GM18517 (cell line): ENCODE results near the gene STARD13.

ENCODE experiments used
- ATAC-seq: cut with Tn5 transposase; IDR thresholded peaks from one replicate; pipeline ENCODE4 v1.9.1; 2021; ENCODE audit warnings: mild to moderate bottlenecking, moderate library complexity; ENCODE audit not compliant: unreplicated experiment

Gene STARD13

GRCh38 chr13:33308863-33309262 is 23.3 kb upstream of the STARD13 start:
- no peak for ATAC-seq

GRCh38 chr13:33307843-33308242 is 22.3 kb upstream of the STARD13 start:
- no peak for ATAC-seq

- ATAC-seq, result no peak
Measured at GRCh38 chr13:33303855-33304597, 18.5 kb upstream of the STARD13 start.

GRCh38 chr13:33299626-33300025 is 14.1 kb upstream of the STARD13 start:
- ATAC-seq, result no peak

- ATAC-seq, result no peak
Measured at GRCh38 chr13:33296793-33297425, 11.4 kb upstream of the STARD13 start.

- no peak for ATAC-seq
Measured at GRCh38 chr13:33292712-33293111, 7.2 kb upstream of the STARD13 start.

GRCh38 chr13:33290421-33290965 is 4.9 kb upstream of the STARD13 start:
- no peak for ATAC-seq

- no peak for ATAC-seq
Measured at GRCh38 chr13:33289966-33290365, 4.4 kb upstream of the STARD13 start.

- no peak for ATAC-seq
Measured at GRCh38 chr13:33287142-33287882, 1.8 kb upstream of the STARD13 start.

GRCh38 chr13:33286128-33286527 is 573 bp upstream of the STARD13 start:
- ATAC-seq, result no peak

GRCh38 chr13:33284916-33285315 is 639 bp downstream of the STARD13 start:
- ATAC-seq, result peak; percentile 29

GRCh38 chr13:33284031-33284430 is 1.5 kb downstream of the STARD13 start:
- ATAC-seq, result no peak

GRCh38 chr13:33283195-33283911 is 2.2 kb downstream of the STARD13 start:
- no peak for ATAC-seq

GRCh38 chr13:33281951-33282595 is 3.5 kb downstream of the STARD13 start:
- ATAC-seq, result no peak

- ATAC-seq, result no peak
Measured at GRCh38 chr13:33280923-33281322, 4.6 kb downstream of the STARD13 start.

GRCh38 chr13:33280279-33280905 is 5.2 kb downstream of the STARD13 start:
- ATAC-seq, result no peak

GRCh38 chr13:33279414-33280278 is 5.9 kb downstream of the STARD13 start:
- ATAC-seq, result no peak

GRCh38 chr13:33278913-33279312 is 6.6 kb downstream of the STARD13 start:
- no peak for ATAC-seq

- ATAC-seq, result no peak
Measured at GRCh38 chr13:33277946-33278345, 7.6 kb downstream of the STARD13 start.
